Testis (tissue), 3 donors: ENCODE measurements around the gene DDRGK1. TPM values are rescaled to one million over a fixed set of nuclear protein-coding genes. Genes with fewer than 3 reads are reported as not detected.

Source experiments
- DNase-seq: peaks from one replicate; pipeline ENCODE4 v3.0.0-alpha.2; 2019
- H3K27ac ChIP-seq, 2 donors: fragments of 200-600 bp; sonication (generic); one replicate each; pipeline ENCODE4 v1.5.1; 2019
- H3K27me3 ChIP-seq: fragments of 200-600 bp; sonication (generic); one replicate; pipeline ENCODE4 v1.5.1; 2019
- H3K36me3 ChIP-seq: fragments of 200-600 bp; sonication (generic); one replicate; pipeline ENCODE4 v1.5.1; 2017; ENCODE audit warnings: low read depth; ENCODE audit errors: missing control alignments
- H3K4me1 ChIP-seq: fragments of 200-600 bp; sonication (generic); one replicate; pipeline ENCODE4 v1.5.1; 2019
- H3K4me3 ChIP-seq, 2 donors: fragments of 200-600 bp; sonication (generic); one replicate each; pipeline ENCODE4 v1.5.1; 2017 to 2019
- H3K9me3 ChIP-seq: fragments of 200-600 bp; sonication (generic); one replicate; pipeline ENCODE4 v1.5.1; 2017
- POLR2A ChIP-seq: fragments of 450-650 bp; IDR thresholded peaks from one replicate; pipeline ENCODE4 v1.6.1; 2017; ENCODE audit warnings: antibody characterized with exemption, mild to moderate bottlenecking, moderate library complexity
- WGBS, 2 donors: methylation state at CpG; one replicate each; pipeline ENCODE4 v1.1.5; 2018; 5-methylcytosine and 5-hydroxymethylcytosine counted together
- intact Hi-C: fragments of 100-400 bp; cut with DNase I; formaldehyde crosslinking; loops from one replicate; pipeline ENCODE4 v1.15.1; 2023; ENCODE audit warnings: low total_unique reads
- polyA plus RNA-seq: library from polyadenylated mRNA; stranded (reverse); fragments of 350-450 nt; fragmentation: Illumina TruSeq; extraction: RNeasy Lipid Tissue Mini Kit (QIAGEN cat#74804); gene quantifications from one replicate; pipeline ENCODE4 v1.2.3, GENCODE V29; 2014; ENCODE audit warnings: low read depth, low replicate concordance; ENCODE audit not compliant: insufficient read depth
- total RNA-seq, 2 donors: library from RNA; depleted of rRNA; stranded (reverse); fragments of >200 nt; gene quantifications; one replicate each; pipeline ENCODE4 v1.2.3, GENCODE V29; 2016
- TF ChIP-seq, protein P1 (sequence below), 3 experiments: fragments of 450-650 bp in 2 of 3; fragments of 200-600 bp in 1 of 3; sonication (generic) in 1 of 3; IDR thresholded peaks; one replicate each; pipeline ENCODE4 v1.5.1; 2016 to 2019; ENCODE audit warnings: antibody characterized with exemption in 3 of 3, mild to moderate bottlenecking in 2 of 3, moderate library complexity in 1 of 3

The DDRGK1 gene
- total and polyA plus RNA-seq, 3 donors from 2014 or later: 57.2 to 93.8 (median 78.9) TPM

- Histone ChIP-seq H3K9me3 (no peaks in the 10 kb centered on the region), H3K4me3 (no peak overlapping the region), H3K27me3 (no peaks in the 10 kb centered on the region), H3K36me3 (no peaks in the 10 kb centered on the region), H3K27ac (no peak overlapping the region), H3K4me1 (peaks cover 8% of the 10 kb centered on the region)
- 82 to 89% methylated on average over 14 of the region's 14 CpGs for WGBS, 2 donors
- TF ChIP-seq, protein P1, sequence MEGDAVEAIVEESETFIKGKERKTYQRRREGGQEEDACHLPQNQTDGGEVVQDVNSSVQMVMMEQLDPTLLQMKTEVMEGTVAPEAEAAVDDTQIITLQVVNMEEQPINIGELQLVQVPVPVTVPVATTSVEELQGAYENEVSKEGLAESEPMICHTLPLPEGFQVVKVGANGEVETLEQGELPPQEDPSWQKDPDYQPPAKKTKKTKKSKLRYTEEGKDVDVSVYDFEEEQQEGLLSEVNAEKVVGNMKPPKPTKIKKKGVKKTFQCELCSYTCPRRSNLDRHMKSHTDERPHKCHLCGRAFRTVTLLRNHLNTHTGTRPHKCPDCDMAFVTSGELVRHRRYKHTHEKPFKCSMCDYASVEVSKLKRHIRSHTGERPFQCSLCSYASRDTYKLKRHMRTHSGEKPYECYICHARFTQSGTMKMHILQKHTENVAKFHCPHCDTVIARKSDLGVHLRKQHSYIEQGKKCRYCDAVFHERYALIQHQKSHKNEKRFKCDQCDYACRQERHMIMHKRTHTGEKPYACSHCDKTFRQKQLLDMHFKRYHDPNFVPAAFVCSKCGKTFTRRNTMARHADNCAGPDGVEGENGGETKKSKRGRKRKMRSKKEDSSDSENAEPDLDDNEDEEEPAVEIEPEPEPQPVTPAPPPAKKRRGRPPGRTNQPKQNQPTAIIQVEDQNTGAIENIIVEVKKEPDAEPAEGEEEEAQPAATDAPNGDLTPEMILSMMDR (IDR thresholded peaks at IDR 0.05): no peak
- TF ChIP-seq POLR2A: no peak
- intact Hi-C loops: no loop called here
- DNase-seq: no peak
Observed at GRCh38 chr20:3171391-3172125, 32.9 kb downstream of the DDRGK1 start.

DNA sequence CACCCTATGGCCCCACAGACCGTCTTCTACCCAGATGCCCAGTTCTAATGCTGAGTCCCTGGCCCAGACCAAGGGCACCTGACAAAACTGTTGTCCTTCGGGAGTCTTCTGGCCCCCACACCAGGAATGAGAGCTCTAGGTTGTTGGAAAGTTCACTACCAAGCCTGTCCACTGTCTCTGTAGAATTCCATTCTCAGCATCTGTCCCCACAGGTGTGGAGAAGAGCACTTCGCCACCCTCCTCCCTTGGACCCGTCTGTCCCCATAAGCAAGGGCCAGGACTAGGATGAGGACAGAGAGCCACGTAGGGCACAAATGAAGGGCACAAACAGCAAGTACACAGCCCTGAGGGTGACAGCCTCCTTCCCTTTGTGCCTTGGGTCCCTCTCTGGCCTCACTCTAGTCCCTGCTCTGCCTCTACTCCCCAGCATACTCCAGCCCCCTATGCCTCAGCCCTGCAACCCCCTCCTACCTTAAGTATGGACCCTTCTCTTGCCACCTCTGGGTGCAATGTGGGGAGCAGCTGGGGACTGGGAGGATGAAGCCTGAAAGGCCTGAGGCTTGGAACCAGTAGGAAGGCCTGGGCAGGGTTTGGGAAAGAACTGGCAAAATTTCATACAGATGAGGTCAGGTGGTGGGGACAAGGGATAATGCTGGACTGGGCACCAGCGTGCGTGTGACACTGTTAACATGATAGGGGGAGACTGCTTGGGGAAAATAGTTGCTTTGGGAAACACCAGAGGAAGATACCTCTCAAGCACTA lies 35.5 kb downstream of the DDRGK1 start:
- Histone ChIP-seq H3K4me1 (peaks cover 8% of the 10 kb centered on the region), H3K4me3 (no peak overlapping the region), H3K36me3 (no peaks in the 10 kb centered on the region), H3K27me3 (no peaks in the 10 kb centered on the region), H3K27ac (no peak overlapping the region), H3K9me3 (no peaks in the 10 kb centered on the region)
- intact Hi-C loops: no loop called here
- WGBS, 2 donors: 83 to 91% methylated on average over 6 to 7 of the region's 7 CpGs
- TF ChIP-seq POLR2A: no peak
- TF ChIP-seq, protein P1 (IDR thresholded peaks at IDR 0.05): no peak
- DNase-seq: no peak

GRCh38 chr20:3168079-3168828 lies 36.2 kb downstream of the DDRGK1 start:
- Histone ChIP-seq H3K27ac (no peak overlapping the region), H3K4me1 (peaks cover 8% of the 10 kb centered on the region), H3K4me3 (no peak overlapping the region), H3K27me3 (no peaks in the 10 kb centered on the region), H3K9me3 (no peaks in the 10 kb centered on the region), H3K36me3 (no peaks in the 10 kb centered on the region)
- TF ChIP-seq, protein P1 (IDR thresholded peaks at IDR 0.05): no peak
- no peak for TF ChIP-seq POLR2A
- WGBS, 2 donors: 40 to 47% methylated on average over 14 to 28 of the region's 39 CpGs
- intact Hi-C loops: no loop called here
- DNase-seq: no peak

- Histone ChIP-seq H3K27me3 (no peaks in the 10 kb centered on the region), H3K36me3 (no peaks in the 10 kb centered on the region), H3K4me1 (peaks cover 6% of the 10 kb centered on the region), H3K9me3 (no peaks in the 10 kb centered on the region), H3K4me3 (no peak overlapping the region), H3K27ac (no peak overlapping the region)
- intact Hi-C loops: no loop called here
- DNase-seq: no peak
- TF ChIP-seq, protein P1 (IDR thresholded peaks at IDR 0.05): no peak
- TF ChIP-seq POLR2A: no peak
- WGBS, 2 donors: 36 to 54% methylated on average over 7 to 25 of the region's 25 CpGs
Observed at GRCh38 chr20:3167738-3168078, 36.8 kb downstream of the DDRGK1 start.
